GM21360 (cell line): ENCODE results near the gene ERH.

ENCODE experiments used
- ATAC-seq: cut with Tn5 transposase; IDR thresholded peaks from one replicate; pipeline ENCODE4 v1.9.1; 2021; ENCODE audit warnings: mild to moderate bottlenecking, moderate library complexity; ENCODE audit not compliant: unreplicated experiment

Gene ERH

DNA sequence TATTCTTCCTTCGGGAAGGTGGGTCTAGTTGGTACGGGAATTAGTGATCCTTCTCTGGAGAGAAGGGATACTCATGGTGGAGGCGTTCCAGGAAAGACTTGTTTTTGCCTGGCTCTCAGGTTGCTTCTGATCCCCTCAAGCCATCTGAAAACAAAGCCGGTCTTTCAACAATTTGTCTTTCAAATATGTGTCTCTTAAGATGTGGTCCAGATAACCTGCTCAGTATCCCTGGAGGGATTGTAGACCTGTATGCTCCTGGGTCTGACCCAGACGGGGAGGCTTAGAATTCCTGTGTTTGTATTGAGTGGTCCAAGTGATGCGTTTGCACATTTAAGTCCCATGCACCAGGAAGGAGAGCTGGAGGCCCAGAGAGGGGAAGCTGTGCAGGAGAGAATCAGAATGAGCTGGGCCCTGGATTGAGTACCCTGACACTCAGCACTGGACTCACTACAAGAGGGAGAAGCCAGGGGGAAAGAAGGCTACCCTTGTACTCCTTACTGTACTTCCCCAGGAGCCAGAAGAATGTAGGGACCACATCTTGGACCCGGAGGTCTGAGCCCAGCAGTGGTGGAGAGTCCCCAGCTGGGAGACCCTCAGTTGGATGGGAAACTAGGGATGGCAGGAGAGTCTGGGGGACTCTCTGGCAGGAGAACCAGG is 40.4 kb downstream of the ERH start:
- ATAC-seq = no peak

DNA sequence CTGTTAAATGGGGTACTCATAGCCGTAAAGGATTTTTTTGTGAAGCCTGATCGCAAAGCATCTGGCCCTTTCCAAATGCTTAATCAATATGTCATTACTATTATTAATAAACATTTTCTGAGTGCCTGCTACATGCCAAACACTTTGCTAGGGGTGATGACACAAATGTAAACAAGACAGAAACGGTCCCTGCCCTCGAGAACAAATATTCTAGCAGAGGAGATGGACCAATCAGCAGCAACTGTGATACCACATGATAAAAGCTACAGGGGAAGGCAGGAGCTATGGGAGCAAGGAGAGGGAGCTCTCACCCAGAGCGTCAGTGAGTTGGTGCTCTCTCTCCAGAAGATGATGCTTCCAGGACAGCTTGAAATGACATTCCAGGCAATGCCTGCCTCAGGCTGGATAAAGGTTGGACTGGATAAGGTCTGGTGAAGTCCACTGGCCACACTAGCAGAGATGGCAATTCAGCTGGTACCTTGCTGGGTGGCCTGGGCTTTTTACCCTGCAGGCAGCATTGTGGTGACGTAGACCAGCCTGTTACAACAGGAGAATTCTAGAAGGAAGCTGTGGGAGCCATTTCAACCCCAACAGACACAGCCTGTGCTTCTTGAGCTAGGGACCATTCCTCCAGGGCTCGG is 41.1 kb downstream of the ERH start:
- no peak for ATAC-seq

DNA sequence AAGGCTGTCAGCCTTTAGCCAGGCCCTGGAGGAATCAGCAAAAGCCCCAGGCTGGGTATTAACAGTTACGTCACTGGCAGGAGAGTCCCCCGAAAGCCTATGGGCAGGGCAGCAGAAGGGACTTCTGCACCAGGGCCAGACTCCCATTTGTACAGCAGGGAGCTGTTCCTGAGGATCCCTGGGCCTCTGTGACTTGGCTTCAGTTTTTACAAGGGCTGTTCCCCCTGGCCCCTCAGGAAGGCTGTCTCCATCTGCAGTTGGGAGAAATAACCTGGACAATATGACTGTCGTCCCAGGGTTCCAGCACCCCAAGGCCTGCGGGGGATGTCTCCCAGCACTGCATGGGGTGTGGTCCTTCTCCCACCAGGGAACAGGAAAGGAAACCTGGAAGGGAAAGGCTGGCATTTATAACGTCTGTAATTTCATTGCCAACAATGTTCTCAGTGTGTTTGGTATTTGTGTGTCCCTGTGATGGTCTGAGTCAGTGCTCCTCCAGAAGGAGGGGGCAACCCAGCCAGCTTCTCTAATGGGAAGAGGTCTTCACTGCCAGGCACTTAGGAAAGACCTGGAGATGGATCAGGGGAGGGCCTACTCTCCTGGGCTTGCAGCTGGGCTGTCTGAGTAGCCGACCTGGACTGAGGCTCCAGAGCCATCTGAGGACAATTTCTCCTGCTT is 42.4 kb downstream of the ERH start:
- no peak for ATAC-seq

- ATAC-seq = no peak
These were observed 42.9 kb downstream of the ERH start for GRCh38 chr14:69355154-69355597.

- peak; percentile 78 for ATAC-seq
These were observed 43.5 kb downstream of the ERH start for GRCh38 chr14:69354383-69355153.

DNA sequence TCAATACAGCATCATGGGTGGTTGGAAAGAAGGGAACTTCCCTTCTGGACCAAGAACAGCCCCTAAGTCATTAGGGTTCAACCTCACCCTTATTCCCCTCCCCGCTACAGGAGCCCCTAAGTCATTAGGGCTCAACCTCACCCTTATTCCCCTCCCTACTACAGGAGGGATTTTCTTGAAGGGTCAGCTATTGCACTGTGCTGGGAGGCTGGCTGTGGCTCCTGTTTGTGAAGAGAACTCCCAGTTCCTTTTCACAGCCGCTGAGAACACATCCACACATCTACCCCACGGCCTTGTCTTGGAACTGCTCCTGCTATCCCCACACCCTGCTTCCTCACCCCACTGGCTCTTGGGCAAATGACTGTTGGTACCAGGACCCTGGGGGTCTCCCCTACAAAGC is 44.9 kb downstream of the ERH start:
- ATAC-seq = no peak

DNA sequence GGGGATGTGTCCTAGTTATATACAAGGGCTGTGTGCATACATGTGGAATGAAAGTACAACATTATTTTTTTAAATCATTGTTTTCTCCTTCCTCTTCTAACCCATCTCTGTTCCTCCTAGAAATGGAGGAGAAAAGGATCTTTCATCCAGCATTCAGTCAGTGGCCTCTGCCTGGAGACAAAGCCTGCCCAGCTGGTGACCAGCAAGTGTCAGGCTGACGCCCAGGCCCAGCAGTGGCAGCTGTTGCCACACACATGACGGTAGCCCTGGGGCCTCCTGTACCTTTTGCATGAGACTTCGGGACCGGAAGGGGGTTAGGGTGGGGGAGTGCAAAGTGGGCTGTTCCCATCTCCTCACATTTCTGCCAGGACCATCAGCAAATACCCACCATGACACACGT is 46.2 kb downstream of the ERH start:
- ATAC-seq = no peak

- ATAC-seq = no peak
These were observed 46.7 kb downstream of the ERH start for GRCh38 chr14:69351385-69351784.

GRCh38 chr14:69350892-69351291 is 47.2 kb downstream of the ERH start:
- no peak for ATAC-seq

DNA sequence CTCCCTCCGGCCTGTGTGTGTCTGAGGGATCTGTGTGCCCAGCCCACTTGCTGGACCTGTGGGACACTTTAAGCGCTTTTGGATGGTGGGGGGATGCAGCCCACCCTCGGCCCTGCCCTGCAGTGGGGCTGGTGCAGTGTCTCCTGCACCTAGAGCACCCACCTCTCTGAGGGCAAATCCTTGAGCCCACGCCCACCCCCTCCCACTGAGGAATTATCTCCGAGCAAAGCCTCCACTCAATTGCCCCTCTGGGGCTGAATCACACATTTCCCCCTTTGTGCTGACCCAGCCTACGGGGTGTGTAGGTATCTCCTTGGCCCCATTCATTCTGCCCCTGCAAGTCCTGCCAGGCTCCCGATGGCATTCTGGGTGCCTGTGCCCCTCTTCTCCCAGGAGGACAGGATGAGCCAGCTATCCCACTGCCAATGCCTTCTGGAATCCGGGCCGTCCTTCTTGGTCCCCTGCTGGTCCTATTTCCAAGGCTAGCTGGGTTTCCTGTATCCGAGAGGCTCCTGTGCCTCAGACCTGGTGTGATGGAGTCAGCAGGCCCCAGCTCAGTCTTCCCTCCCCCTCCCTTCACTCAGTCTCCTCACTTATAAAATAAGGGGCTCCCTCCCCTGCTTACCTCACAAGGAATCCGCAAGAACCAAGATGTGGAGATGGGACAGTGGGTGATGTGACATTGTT is 48.9 kb downstream of the ERH start:
- ATAC-seq = no peak

DNA sequence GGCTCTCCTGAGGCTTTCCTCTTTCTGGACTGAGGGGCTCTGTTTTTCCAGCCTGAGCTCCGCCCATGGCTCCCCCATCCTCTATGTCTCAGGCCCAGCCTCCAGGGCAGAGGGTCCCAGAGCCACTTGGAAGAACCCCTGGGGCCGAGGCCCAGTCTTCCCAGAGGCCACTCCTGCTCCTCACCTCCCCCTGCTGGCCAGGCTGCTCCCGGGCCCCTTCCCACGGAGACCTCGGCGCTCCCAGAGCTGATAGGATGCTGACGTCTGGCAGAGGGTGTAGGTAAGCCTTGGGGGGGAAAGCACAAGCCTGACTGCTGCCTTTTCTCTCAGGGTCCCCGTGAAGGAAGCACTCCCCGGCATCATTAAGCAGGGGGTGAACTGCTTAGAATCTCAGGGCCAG is 51.4 kb downstream of the ERH start:
- ATAC-seq = no peak

- no peak for ATAC-seq
These were observed 52.7 kb downstream of the ERH start for GRCh38 chr14:69345402-69345801.

DNA sequence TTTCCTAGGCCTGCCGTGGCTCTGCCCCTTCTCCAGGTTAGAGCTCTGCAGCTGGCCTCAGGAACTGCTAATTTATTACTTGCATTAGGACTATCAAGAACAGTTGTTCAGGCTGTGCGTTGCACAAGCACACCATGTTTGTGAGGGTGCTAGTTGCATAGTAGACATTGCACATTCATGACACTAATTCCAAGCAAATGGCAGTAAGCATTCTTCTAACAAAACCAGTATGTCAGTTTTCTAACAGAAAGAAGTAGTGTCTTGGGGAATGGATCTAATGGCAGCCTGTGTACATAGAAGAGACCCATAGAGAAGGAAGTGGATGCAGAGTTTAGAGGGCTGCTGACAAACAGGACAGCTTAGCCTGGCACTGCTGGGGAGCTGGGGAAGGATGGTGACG is 53.9 kb downstream of the ERH start:
- no peak for ATAC-seq

- ATAC-seq = no peak
These were observed 55.1 kb downstream of the ERH start for GRCh38 chr14:69342928-69343525.

DNA sequence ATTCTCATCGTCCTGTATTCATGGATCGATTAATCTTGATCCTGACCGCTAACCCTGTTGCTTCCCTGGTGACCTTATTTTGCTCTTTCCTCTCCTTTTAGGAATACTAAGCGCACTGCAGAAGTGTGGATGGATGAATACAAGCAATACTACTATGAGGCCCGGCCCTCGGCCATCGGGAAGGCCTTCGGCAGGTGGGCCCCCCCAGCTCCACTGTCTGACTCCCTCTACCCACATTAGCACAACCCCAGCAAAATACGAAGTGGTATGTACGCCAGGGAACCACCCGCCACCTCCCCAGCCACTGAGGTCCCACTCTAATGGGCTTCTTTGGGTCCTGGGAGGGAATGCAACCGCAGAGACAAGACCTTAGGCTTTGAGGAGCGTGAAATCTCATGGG is 58.7 kb downstream of the ERH start:
- ATAC-seq = no peak

DNA sequence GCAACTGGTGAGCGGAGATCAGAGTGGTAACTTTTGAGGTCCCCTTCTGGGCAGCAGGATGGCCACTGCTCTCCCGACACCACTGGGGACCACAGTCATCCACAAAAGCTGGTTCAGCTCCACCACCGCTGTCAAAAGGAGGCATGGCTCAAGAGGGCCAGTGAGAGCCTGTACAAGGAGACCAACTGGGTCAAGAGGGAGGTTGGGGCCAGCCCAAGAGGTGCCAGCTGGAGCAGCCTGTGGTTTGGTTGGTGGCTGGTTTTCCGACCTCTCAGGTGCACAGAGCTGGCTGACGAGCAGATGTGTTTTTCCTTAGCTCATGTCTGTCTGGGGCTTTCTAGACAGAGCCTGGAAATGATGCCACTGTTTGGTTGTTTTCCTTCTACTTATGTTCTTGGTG is 60.1 kb downstream of the ERH start:
- ATAC-seq = no peak

- ATAC-seq = no peak
These were observed 62.7 kb downstream of the ERH start for GRCh38 chr14:69335371-69335771.

DNA sequence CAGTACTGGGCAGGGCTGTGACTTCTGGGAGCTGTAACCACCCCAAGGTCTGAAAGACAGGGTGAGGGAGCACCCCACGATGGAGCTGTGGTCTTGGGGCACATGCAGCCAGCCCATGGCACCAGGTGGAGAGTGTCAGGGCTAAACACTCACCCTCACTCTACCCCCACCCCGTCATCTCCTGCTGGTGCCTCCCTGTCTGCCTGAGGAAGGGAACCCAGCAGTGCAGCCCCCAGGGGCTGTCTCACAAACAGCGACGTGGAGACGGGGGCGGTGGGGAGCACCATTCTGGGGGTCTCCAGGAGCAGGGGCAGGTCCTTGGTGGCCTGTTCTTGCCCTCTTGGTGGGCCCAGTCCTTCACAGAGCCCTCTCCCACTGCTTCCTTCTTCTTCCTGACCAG is 63.5 kb downstream of the ERH start:
- ATAC-seq = no peak

DNA sequence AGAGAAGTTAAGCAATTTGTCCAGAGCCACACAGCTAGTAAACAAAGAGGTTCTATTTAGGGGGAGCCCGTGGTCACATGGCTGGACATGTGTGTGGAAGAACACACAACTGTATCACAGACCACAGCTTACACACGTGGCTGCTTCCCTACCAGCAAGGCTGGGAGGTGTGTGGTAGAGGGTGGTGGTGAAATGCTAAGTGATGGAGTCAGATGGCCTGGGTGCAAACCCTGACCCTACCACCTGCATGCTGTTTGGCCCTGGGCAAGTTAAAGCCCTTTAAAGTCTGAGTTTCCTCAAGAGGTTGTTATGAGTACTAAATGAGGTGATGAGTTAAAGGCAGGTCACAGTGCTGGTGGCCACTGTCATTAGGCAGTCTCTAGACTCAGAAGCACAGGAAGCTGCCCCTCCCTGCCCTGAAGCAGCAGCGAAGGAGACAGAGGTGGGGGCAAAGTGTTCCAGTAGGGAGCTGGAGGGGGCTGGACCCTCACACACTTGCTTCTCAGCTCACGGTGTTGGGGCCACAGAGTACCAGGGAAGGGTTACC is 64.2 kb downstream of the ERH start:
- no peak for ATAC-seq

GRCh38 chr14:69332782-69333395 is 65.2 kb downstream of the ERH start:
- no peak for ATAC-seq
